K562 (cell line): ENCODE measurements around the gene TFPT. TPM values are rescaled to one million over a fixed set of nuclear protein-coding genes. Genes with fewer than 3 reads are reported as not detected.

Experiments used
- ATAC-seq: fragments of 200-7000 bp; cut with Tn5 transposase; 3 replicates; pipeline ENCODE4 v1.9.1; 2020; ENCODE audit warnings: moderate library complexity
- BruUV-seq: library from RNA; stranded (reverse); fragments of 400-500 nt; replicated peaks from 2 replicates; lab custom pipeline; 2021; lab: Mats Ljungman, UMichigan
- CTCF ChIA-PET: fragments of 300-600 bp; formaldehyde crosslinking; extraction: SDS; loops from one replicate; lab custom pipeline; 2021; ENCODE audit warnings: low intra/inter-chr PET ratio; lab: Yijun Ruan, JAX
- POLR2A ChIA-PET: fragments of 300-600, 350-650 bp; sonication (Branson Sonifier 250); formaldehyde crosslinking; extraction: SDS; loops from one replicate; lab custom pipeline; 2021; ENCODE audit warnings: antibody characterized with exemption, inconsistent platforms; lab: Yijun Ruan, JAX
- DNase-seq, 4 experiments: peaks; one replicate each; pipeline versions ENCODE4 v3.0.0 to v3.0.0-alpha.2; 2011 to 2018; ENCODE audit warnings: low spot score in 3 of 4, mixed read lengths in 3 of 4; ENCODE audit errors: extremely low read depth in 1 of 4
- FAIRE-seq: peaks from 2 replicates; lab custom pipeline; 2011; peaks lifted over from hg19 to GRCh38; lab: Jason Lieb, UNC
- H2AFZ ChIP-seq: 2 replicates; pipeline ENCODE4 v1.6.0; 2011; ENCODE audit warnings: low read depth, low read length, control low read depth, inconsistent platforms
- H3K27ac ChIP-seq: fragments of 200-600 bp; 3 replicates; pipeline ENCODE4 v1.8.0; 2011; ENCODE audit warnings: low read depth, mild to moderate bottlenecking, control low read depth, inconsistent platforms, low read length, moderate library complexity, mixed read lengths; ENCODE audit errors: extremely low read depth
- H3K27me3 ChIP-seq, 2 experiments: fragments of 300-600 bp in 1 of 2; 2 replicates in 1 of 2; 3 replicates in 1 of 2; pipeline versions ENCODE4 v1.6.0 to v1.8.0; 2011; ENCODE audit warnings: inconsistent platforms in 2 of 2, low read length in 2 of 2, mild to moderate bottlenecking in 1 of 2, mixed read lengths in 1 of 2, moderate library complexity in 1 of 2; ENCODE audit not compliant: control insufficient read depth in 2 of 2, insufficient read depth in 2 of 2
- H3K36me3 ChIP-seq: fragments of 300-600 bp; 3 replicates; pipeline ENCODE4 v1.8.0; 2011; ENCODE audit warnings: mild to moderate bottlenecking, low read length, inconsistent platforms; ENCODE audit not compliant: control insufficient read depth, insufficient read depth
- H3K4me1 ChIP-seq, 2 experiments: fragments of 200-600 bp in 1 of 2; replicated peaks in 1 of 2; 2 replicates in 1 of 2; 3 replicates in 1 of 2; pipeline versions ENCODE4 v1.5.1 to v1.8.0; 2011; ENCODE audit warnings: inconsistent platforms in 2 of 2, low read length in 2 of 2, mild to moderate bottlenecking in 1 of 2, mixed read lengths in 1 of 2, moderate library complexity in 1 of 2; ENCODE audit not compliant: control insufficient read depth in 2 of 2, insufficient read depth in 2 of 2
- H3K4me2 ChIP-seq: 2 replicates; pipeline ENCODE4 v1.6.1; 2011; ENCODE audit warnings: low read length, control low read depth, inconsistent platforms, mixed read lengths; ENCODE audit not compliant: insufficient read depth
- H3K4me3 ChIP-seq: fragments of 200-600 bp; sonication (generic), shearing (Covaris generic); 2 replicates; pipeline ENCODE4 v1.5.1; 2016; ENCODE audit warnings: control low read depth, inconsistent platforms
- H3K79me2 ChIP-seq: fragments of 200-600 bp; 3 replicates; pipeline ENCODE4 v1.8.0; 2011; ENCODE audit warnings: low read length, inconsistent platforms; ENCODE audit not compliant: control insufficient read depth, insufficient read depth
- H3K9ac ChIP-seq, 2 experiments: 2 replicates each; pipeline versions ENCODE4 v1.6.0 to v1.6.1; 2011; ENCODE audit warnings: low read depth in 2 of 2, low read length in 2 of 2, control low read depth in 1 of 2, inconsistent platforms in 1 of 2, mild to moderate bottlenecking in 1 of 2, mixed read lengths in 1 of 2; ENCODE audit not compliant: insufficient read depth in 1 of 2
- H3K9me1 ChIP-seq: one replicate; pipeline ENCODE4 v1.6.0; 2011; ENCODE audit warnings: inconsistent platforms, mild to moderate bottlenecking, low read length, moderate library complexity; ENCODE audit not compliant: control insufficient read depth, insufficient read depth
- H3K9me3 ChIP-seq: replicated peaks from 2 replicates; pipeline ENCODE4 v1.5.1; 2011; ENCODE audit warnings: low read depth, low read length, inconsistent platforms; ENCODE audit not compliant: control insufficient read depth, insufficient read depth
- H4K20me1 ChIP-seq: replicated peaks from 2 replicates; pipeline ENCODE4 v1.6.1; 2011; ENCODE audit warnings: low read length, inconsistent platforms, mixed read lengths; ENCODE audit not compliant: control insufficient read depth, insufficient read depth
- DACH1 ChIP-seq: fragments of 450-650 bp; IDR thresholded peaks from 2 replicates; pipeline ENCODE4 v1.6.1; 2018; ENCODE audit not compliant: partially characterized antibody
- FOXJ2 ChIP-seq: fragments of 200-800 bp; sonication (Bioruptor generic); IDR thresholded peaks from 2 replicates; pipeline ENCODE4 v1.6.1; 2016; ENCODE audit warnings: missing genetic modification characterization, missing compliant biosample characterization
- ZNF696 ChIP-seq: fragments of 250-450 bp; sonication (Bioruptor Pico); conservative IDR thresholded peaks from 2 replicates; pipeline ENCODE4 v1.4.0; 2020; ENCODE audit warnings: mild to moderate bottlenecking, moderate library complexity
- WGBS: fragments of 100-300 bp; shearing (Covaris generic); methylation state at CpG from one replicate; pipeline ENCODE4 v1.1.6; 2016; ENCODE audit warnings: low coverage, mixed read lengths; ENCODE audit not compliant: insufficient coverage; ENCODE audit errors: missing lambda C conversion rate; 5-methylcytosine and 5-hydroxymethylcytosine counted together
- in situ Hi-C: fragments of 300-500 bp; cut with MboI; formaldehyde crosslinking; loops from 4 replicates; pipeline ENCODE4 v1.15.0; 2018; ENCODE audit warnings: inconsistent platforms, mixed read lengths
- intact Hi-C: fragments of 100-400 bp; cut with micrococcal nuclease; formaldehyde crosslinking; loops from 2 replicates; pipeline ENCODE4 v1.14.2; 2022
- polyA plus RNA-seq, 8 experiments: library from polyadenylated mRNA; depleted of rRNA in 4 of 8; stranded (reverse) in 5 of 8; unstranded in 3 of 8; fragments of >200 nt; fragmentation: Nextera tagmentation in 2 of 8; fragmentation: Illumina TruSeq in 1 of 8; extraction: Ambion mirVana in 2 of 8; extraction: Trizol in 1 of 8; gene quantifications; 2 replicates each; pipeline versions ENCODE4 v1.2.1 to v1.2.3, GENCODE V29; 2011 to 2014; ENCODE audit warnings: inconsistent platforms in 1 of 8, missing spikeins in 1 of 8
- total RNA-seq, 7 experiments: library from RNA; depleted of rRNA in 6 of 7; stranded (reverse); fragments of >200 nt in 6 of 7; fragmentation: Illumina TruSeq in 2 of 7; extraction: Trizol in 2 of 7; gene quantifications; 2 replicates each; pipeline versions ENCODE4 v1.2.1 to v1.2.3, GENCODE V29; 2011 to 2021; ENCODE audit warnings: low replicate concordance in 1 of 7
- TF ChIP-seq, protein P1 (sequence below): sonication (generic); formaldehyde crosslinking; IDR thresholded peaks from 2 replicates; pipeline ENCODE4 v1.8.0; 2023; ENCODE audit warnings: mild to moderate bottlenecking, missing genetic modification reagents
- TF ChIP-seq, protein P2 (sequence below): sonication (generic); formaldehyde crosslinking; IDR thresholded peaks from 2 replicates; pipeline ENCODE4 v1.8.1; 2023; ENCODE audit warnings: missing genetic modification reagents, mild to moderate bottlenecking, borderline replicate concordance

TFPT gene
- total and polyA plus RNA-seq, 9 of the 15 experiments (the other 6 are each of a cell fraction or from before 2014, with no cell fraction given): 0.72 to 16.4 (median 9.2) TPM

DNA sequence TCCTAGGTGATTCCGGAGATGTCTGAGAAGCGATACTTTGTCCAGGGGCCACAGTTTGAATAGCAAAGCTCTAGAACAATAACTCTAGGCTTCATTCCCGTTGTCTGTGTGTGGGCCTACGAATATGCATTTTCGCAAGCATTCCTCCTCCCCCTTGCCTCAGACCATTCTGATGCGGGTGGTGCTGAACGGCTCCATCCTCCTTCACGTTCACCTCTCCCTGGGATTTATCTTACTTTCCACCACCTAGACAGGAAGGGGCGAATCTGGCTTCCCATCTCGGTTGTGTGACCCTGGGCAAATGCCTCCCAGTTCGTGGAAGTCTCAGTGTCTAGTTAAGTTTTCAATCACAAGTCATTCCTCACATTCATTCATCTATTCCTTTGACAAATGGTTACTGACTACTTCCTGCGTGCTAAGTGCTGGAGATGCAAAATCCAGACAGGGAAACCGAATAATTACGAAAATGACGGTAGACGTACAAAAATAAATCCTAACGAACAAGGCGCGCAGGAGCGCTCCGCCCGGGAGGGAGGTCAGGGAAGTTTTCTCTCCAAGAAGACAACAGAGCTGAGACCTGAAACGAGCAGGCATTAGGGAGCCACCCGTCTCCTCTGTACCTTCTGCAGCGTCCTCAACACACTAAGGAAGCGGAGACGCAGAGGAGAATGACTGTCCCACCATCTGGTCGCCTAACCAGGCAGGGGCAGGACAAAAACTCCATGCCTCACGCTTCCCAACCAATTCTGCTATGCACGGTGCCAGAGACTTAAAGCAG is 20.8 kb upstream of the TFPT start (continued):
- TF ChIP-seq, protein P1, sequence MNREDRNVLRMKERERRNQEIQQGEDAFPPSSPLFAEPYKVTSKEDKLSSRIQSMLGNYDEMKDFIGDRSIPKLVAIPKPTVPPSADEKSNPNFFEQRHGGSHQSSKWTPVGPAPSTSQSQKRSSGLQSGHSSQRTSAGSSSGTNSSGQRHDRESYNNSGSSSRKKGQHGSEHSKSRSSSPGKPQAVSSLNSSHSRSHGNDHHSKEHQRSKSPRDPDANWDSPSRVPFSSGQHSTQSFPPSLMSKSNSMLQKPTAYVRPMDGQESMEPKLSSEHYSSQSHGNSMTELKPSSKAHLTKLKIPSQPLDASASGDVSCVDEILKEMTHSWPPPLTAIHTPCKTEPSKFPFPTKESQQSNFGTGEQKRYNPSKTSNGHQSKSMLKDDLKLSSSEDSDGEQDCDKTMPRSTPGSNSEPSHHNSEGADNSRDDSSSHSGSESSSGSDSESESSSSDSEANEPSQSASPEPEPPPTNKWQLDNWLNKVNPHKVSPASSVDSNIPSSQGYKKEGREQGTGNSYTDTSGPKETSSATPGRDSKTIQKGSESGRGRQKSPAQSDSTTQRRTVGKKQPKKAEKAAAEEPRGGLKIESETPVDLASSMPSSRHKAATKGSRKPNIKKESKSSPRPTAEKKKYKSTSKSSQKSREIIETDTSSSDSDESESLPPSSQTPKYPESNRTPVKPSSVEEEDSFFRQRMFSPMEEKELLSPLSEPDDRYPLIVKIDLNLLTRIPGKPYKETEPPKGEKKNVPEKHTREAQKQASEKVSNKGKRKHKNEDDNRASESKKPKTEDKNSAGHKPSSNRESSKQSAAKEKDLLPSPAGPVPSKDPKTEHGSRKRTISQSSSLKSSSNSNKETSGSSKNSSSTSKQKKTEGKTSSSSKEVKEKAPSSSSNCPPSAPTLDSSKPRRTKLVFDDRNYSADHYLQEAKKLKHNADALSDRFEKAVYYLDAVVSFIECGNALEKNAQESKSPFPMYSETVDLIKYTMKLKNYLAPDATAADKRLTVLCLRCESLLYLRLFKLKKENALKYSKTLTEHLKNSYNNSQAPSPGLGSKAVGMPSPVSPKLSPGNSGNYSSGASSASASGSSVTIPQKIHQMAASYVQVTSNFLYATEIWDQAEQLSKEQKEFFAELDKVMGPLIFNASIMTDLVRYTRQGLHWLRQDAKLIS (CRISPR knock-in tag): no peak

DNA sequence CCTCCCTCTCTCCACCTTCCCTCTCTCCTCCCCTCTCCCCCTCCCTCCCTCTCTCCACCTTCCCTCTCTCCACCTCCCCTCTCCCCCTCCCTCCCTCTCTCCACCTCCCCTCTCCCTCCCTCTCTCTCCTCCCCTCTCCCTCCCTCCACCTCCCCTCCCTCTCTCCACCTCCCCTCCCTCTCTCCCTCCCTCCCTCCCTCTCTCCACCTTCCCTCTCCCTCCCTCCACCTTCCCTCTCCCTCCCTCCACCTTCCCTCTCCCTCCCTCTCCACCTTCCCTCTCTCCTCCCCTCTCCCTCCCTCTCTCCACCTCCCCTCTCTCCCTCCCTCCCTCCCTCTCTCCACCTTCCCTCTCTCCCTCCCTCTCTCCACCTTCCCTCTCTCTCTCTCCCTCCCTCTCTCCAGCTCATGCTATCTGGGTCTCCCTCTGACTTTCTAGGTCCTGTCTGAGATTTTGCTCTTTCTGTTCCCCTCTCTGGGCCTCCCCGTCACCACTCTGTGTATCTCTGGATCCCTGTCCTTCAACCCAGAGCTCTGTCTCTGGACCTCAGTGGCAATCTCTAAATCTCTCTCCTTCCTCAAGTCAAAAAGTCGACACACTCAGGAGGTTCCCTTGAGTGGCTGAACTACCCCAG is 18.6 kb upstream of the TFPT start:
- peaks cover 15% of the 10 kb centered on the region for H3K79me2 ChIP-seq
- H3K9me1 ChIP-seq: peaks cover 4% of the 10 kb centered on the region
- 44% methylated on average over 2 of the region's 2 CpGs for WGBS
- FAIRE-seq (no peak), DNase-seq (no peak), ATAC-seq (no peak)
- BruUV-seq: no TSS peak
- H3K27ac ChIP-seq: no peak overlapping the region
- no peak overlapping the region for H3K4me3 ChIP-seq
- intact Hi-C loops (no loop called here), in situ Hi-C loops (no loop called here)
- no peak overlapping the region for H3K9ac ChIP-seq
- ChIA-PET CTCF (no interaction called here), POLR2A (no interaction called here)
- no peaks in the 10 kb centered on the region; the same call in 1 of the 2 replicates for H4K20me1 ChIP-seq
- H3K9me3 ChIP-seq: no peaks in the 10 kb centered on the region
- peaks cover 26% of the 10 kb centered on the region; the same call in 2 of the 3 replicates for H3K36me3 ChIP-seq
- H3K4me1 ChIP-seq: peaks cover 10 to 18% of the 10 kb centered on the region in 2 experiments; a peak in 4 of 5 replicates
- H3K27me3 ChIP-seq: no peaks in the 10 kb centered on the region
- H3K4me2 ChIP-seq: no peak overlapping the region
- no peak overlapping the region for H2AFZ ChIP-seq
- TF ChIP-seq DACH1: no peak
- TF ChIP-seq FOXJ2 (tag): no peak
- TF ChIP-seq, protein P2, sequence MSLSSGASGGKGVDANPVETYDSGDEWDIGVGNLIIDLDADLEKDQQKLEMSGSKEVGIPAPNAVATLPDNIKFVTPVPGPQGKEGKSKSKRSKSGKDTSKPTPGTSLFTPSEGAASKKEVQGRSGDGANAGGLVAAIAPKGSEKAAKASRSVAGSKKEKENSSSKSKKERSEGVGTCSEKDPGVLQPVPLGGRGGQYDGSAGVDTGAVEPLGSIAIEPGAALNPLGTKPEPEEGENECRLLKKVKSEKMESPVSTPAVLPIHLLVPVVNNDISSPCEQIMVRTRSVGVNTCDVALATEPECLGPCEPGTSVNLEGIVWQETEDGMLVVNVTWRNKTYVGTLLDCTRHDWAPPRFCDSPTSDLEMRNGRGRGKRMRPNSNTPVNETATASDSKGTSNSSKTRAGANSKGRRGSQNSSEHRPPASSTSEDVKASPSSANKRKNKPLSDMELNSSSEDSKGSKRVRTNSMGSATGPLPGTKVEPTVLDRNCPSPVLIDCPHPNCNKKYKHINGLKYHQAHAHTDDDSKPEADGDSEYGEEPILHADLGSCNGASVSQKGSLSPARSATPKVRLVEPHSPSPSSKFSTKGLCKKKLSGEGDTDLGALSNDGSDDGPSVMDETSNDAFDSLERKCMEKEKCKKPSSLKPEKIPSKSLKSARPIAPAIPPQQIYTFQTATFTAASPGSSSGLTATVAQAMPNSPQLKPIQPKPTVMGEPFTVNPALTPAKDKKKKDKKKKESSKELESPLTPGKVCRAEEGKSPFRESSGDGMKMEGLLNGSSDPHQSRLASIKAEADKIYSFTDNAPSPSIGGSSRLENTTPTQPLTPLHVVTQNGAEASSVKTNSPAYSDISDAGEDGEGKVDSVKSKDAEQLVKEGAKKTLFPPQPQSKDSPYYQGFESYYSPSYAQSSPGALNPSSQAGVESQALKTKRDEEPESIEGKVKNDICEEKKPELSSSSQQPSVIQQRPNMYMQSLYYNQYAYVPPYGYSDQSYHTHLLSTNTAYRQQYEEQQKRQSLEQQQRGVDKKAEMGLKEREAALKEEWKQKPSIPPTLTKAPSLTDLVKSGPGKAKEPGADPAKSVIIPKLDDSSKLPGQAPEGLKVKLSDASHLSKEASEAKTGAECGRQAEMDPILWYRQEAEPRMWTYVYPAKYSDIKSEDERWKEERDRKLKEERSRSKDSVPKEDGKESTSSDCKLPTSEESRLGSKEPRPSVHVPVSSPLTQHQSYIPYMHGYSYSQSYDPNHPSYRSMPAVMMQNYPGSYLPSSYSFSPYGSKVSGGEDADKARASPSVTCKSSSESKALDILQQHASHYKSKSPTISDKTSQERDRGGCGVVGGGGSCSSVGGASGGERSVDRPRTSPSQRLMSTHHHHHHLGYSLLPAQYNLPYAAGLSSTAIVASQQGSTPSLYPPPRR (CRISPR knock-in tag): no peak
- no peak for TF ChIP-seq ZNF696 (CRISPR knock-in tag)
